GM12878 (cell line): Measurements from ENCODE around the gene OLIG2. TPM values are rescaled to one million over a fixed set of nuclear protein-coding genes. Genes with fewer than 3 reads are reported as not detected.

Source experiments
- ATAC-seq: fragments of 200-7000 bp; cut with Tn5 transposase; 3 replicates; pipeline ENCODE4 v1.9.1; 2020; ENCODE audit warnings: mild to moderate bottlenecking, moderate library complexity
- BruUV-seq: library from RNA; stranded (reverse); fragments of 400-500 nt; replicated peaks from 2 replicates; lab custom pipeline; 2021; lab: Mats Ljungman, UMichigan
- CTCF ChIA-PET: fragments of 300-600 bp; sonication (Branson Sonifier 250); formaldehyde crosslinking; extraction: SDS; loops from one replicate; lab custom pipeline; 2021; ENCODE audit warnings: inconsistent platforms; lab: Yijun Ruan, JAX
- POLR2A ChIA-PET: fragments of 350-600 bp; formaldehyde crosslinking; extraction: SDS; loops from one replicate; lab custom pipeline; 2021; ENCODE audit warnings: inconsistent platforms; lab: Charles Lee
- RAD21 ChIA-PET: fragments of 300-600 bp; sonication (Branson Sonifier 250); formaldehyde crosslinking; loops from one replicate; lab custom pipeline; 2023; ENCODE audit warnings: antibody characterized with exemption; ENCODE audit not compliant: unreplicated experiment; lab: Charles Lee
- SMC1A ChIA-PET: fragments of 300-600 bp; sonication (Branson Sonifier 250); formaldehyde crosslinking; loops from one replicate; lab custom pipeline; 2023; ENCODE audit not compliant: unreplicated experiment, uncharacterized antibody; lab: Charles Lee
- DNase-seq: peaks from one replicate; pipeline ENCODE4 v3.0.0-alpha.2; 2011; ENCODE audit warnings: low read depth, low spot score
- FAIRE-seq: peaks from 3 replicates; lab custom pipeline; 2011; peaks lifted over from hg19 to GRCh38; lab: Jason Lieb, UNC
- H2AFZ ChIP-seq: 2 replicates; pipeline ENCODE4 v1.6.0; 2011; ENCODE audit warnings: low read depth, low read length, control low read depth; ENCODE audit not compliant: control insufficient read depth
- H3K27ac ChIP-seq: 2 replicates; pipeline ENCODE4 v1.5.1; 2011; ENCODE audit warnings: control low read depth; ENCODE audit not compliant: control insufficient read depth, insufficient read depth
- H3K27me3 ChIP-seq, 2 experiments: replicated peaks in 1 of 2; 2 replicates each; pipeline versions ENCODE4 v1.6.0 to v1.6.1; 2011; ENCODE audit warnings: low read length in 1 of 2; ENCODE audit not compliant: control insufficient read depth in 2 of 2, insufficient read depth in 2 of 2
- H3K36me3 ChIP-seq, 2 experiments: 2 replicates each; pipeline ENCODE4 v1.5.1; 2011; ENCODE audit warnings: low read length in 1 of 2; ENCODE audit not compliant: control insufficient read depth in 2 of 2, insufficient read depth in 2 of 2
- H3K4me1 ChIP-seq: 2 replicates; pipeline ENCODE4 v1.6.1; 2011; ENCODE audit warnings: mild to moderate bottlenecking, low read length, moderate library complexity, mixed read lengths; ENCODE audit not compliant: control insufficient read depth, insufficient read depth
- H3K4me2 ChIP-seq: 2 replicates; pipeline ENCODE4 v1.6.0; 2011; ENCODE audit warnings: control low read depth; ENCODE audit not compliant: control insufficient read depth, insufficient read depth
- H3K4me3 ChIP-seq: fragments of 200-600 bp; sonication (generic); 2 replicates; pipeline ENCODE4 v1.5.1; 2016
- H3K79me2 ChIP-seq: 2 replicates; pipeline ENCODE4 v1.6.0; 2011; ENCODE audit warnings: low read length; ENCODE audit not compliant: control insufficient read depth, insufficient read depth
- H3K9ac ChIP-seq: 2 replicates; pipeline ENCODE4 v1.8.0; 2011; ENCODE audit warnings: low read length, control low read depth, mixed read lengths; ENCODE audit not compliant: control insufficient read depth, insufficient read depth
- H3K9me3 ChIP-seq: replicated peaks from 3 replicates; pipeline ENCODE4 v1.5.1; 2011; ENCODE audit warnings: mild to moderate bottlenecking, low read length; ENCODE audit not compliant: control insufficient read depth, insufficient read depth
- H4K20me1 ChIP-seq: 2 replicates; pipeline ENCODE4 v1.6.0; 2011; ENCODE audit not compliant: control insufficient read depth, insufficient read depth
- CHD2 ChIP-seq: IDR thresholded peaks from 2 replicates; pipeline ENCODE4 v1.6.1; 2011; ENCODE audit warnings: low read depth, low read length, improper control_type of control experiment, borderline replicate concordance
- EGR1 ChIP-seq, 2 experiments: IDR thresholded peaks; 1 replicate in 1 of 2; 2 replicates in 1 of 2; pipeline ENCODE4 v1.6.1; 2011 to 2012; ENCODE audit warnings: low read depth in 2 of 2, low read length in 2 of 2, borderline replicate concordance in 1 of 2, mild to moderate bottlenecking in 1 of 2, moderate library complexity in 1 of 2
- ETV6 ChIP-seq, 2 experiments: fragments of 450-650 bp in 1 of 2; IDR thresholded peaks in 1 of 2; conservative IDR thresholded peaks in 1 of 2; 2 replicates each; pipeline ENCODE4 v1.6.1; 2014; ENCODE audit warnings: antibody characterized with exemption in 1 of 2, borderline replicate concordance in 1 of 2, low read depth in 1 of 2, mild to moderate bottlenecking in 1 of 2, moderate library complexity in 1 of 2
- EZH2 ChIP-seq: IDR thresholded peaks from 2 replicates; pipeline ENCODE4 v1.6.1; 2012; ENCODE audit warnings: low read depth, mild to moderate bottlenecking, control low read depth, inconsistent platforms, low read length, borderline replicate concordance; ENCODE audit not compliant: control insufficient read depth
- HCFC1 ChIP-seq: fragments of 150-350 bp; IDR thresholded peaks from 2 replicates; pipeline ENCODE4 v1.6.1; 2014; ENCODE audit warnings: low read length
- MLLT1 ChIP-seq: fragments of 450-650 bp; IDR thresholded peaks from 2 replicates; pipeline ENCODE4 v1.6.1; 2016; ENCODE audit warnings: mild to moderate bottlenecking
- NR2C1 ChIP-seq: fragments of 450-650 bp; IDR thresholded peaks from 2 replicates; pipeline ENCODE4 v1.6.1; 2017; ENCODE audit warnings: antibody characterized with exemption, mild to moderate bottlenecking, moderate library complexity
- NR2C2 ChIP-seq: IDR thresholded peaks from 2 replicates; pipeline ENCODE4 v1.6.1; 2011; ENCODE audit warnings: borderline replicate concordance, low read depth; ENCODE audit not compliant: control insufficient read depth, insufficient read length
- REST ChIP-seq: IDR thresholded peaks from 2 replicates; pipeline ENCODE4 v1.6.1; 2012; ENCODE audit warnings: mild to moderate bottlenecking, low read depth, low read length
- SIX5 ChIP-seq: IDR thresholded peaks from 2 replicates; pipeline ENCODE4 v1.6.1; 2011; ENCODE audit warnings: mild to moderate bottlenecking, low read depth, low read length, moderate library complexity; ENCODE audit not compliant: severe bottlenecking
- ZBED1 ChIP-seq: IDR thresholded peaks from 2 replicates; pipeline ENCODE4 v1.6.1; 2016; ENCODE audit warnings: borderline replicate concordance
- WGBS: methylation state at CpG from one replicate; pipeline ENCODE4 v1.1.6; 2016; ENCODE audit warnings: low lambda C conversion rate; ENCODE audit not compliant: insufficient replicate concordance, insufficient coverage; ENCODE audit errors: missing lambda C conversion rate; 5-methylcytosine and 5-hydroxymethylcytosine counted together
- in situ Hi-C: fragments of 300-500 bp; cut with MboI; formaldehyde crosslinking; loops from 9 replicates; pipeline ENCODE4 v1.14.3; 2018; ENCODE audit warnings: mixed read lengths
- intact Hi-C: fragments of 100-400 bp; cut with micrococcal nuclease; formaldehyde crosslinking; loops from one replicate; pipeline ENCODE4 v1.14.2; 2022; ENCODE audit not compliant: unreplicated experiment
- polyA plus RNA-seq, 11 experiments: library from polyadenylated mRNA; depleted of rRNA in 4 of 11; unstranded in 6 of 11; stranded (reverse) in 5 of 11; fragments of >200 nt; fragmentation: Nextera tagmentation in 4 of 11; fragmentation: Illumina TruSeq in 1 of 11; extraction: Ambion mirVana in 4 of 11; extraction: Trizol in 1 of 11; gene quantifications; 1 replicate in 1 of 11; 2 replicates in 10 of 11; pipeline versions ENCODE4 v1.2.1 to v1.2.3, GENCODE V29; 2011 to 2016; ENCODE audit warnings: inconsistent platforms in 2 of 11, missing spikeins in 2 of 11, low read depth in 1 of 11
- total RNA-seq, 4 experiments: library from RNA; depleted of rRNA in 3 of 4; stranded (reverse); fragments of >200 nt in 3 of 4; fragmentation: Illumina TruSeq in 1 of 4; extraction: Trizol in 1 of 4; gene quantifications; 2 replicates each; pipeline versions ENCODE4 v1.2.1 to v1.2.3, GENCODE V29; 2013 to 2021
- TF ChIP-seq, protein P1 (sequence below): IDR thresholded peaks from 2 replicates; pipeline ENCODE4 v1.6.1; 2012; ENCODE audit warnings: low read depth, low read length, improper control_type of control experiment
- TF ChIP-seq, protein P2 (sequence below): fragments of 450-650 bp; IDR thresholded peaks from 2 replicates; pipeline ENCODE4 v1.6.1; 2014; ENCODE audit warnings: mild to moderate bottlenecking
- TF ChIP-seq, protein P3 (sequence below): IDR thresholded peaks from 2 replicates; pipeline ENCODE4 v1.6.1; 2011; ENCODE audit warnings: low read depth, mild to moderate bottlenecking, low read length, moderate library complexity, borderline replicate concordance; ENCODE audit errors: extremely low read depth

Gene OLIG2
- total and polyA plus RNA-seq, 10 of the 15 experiments (the other 5 are each of a cell fraction or from before 2014, with no cell fraction given) = not detected

DNA sequence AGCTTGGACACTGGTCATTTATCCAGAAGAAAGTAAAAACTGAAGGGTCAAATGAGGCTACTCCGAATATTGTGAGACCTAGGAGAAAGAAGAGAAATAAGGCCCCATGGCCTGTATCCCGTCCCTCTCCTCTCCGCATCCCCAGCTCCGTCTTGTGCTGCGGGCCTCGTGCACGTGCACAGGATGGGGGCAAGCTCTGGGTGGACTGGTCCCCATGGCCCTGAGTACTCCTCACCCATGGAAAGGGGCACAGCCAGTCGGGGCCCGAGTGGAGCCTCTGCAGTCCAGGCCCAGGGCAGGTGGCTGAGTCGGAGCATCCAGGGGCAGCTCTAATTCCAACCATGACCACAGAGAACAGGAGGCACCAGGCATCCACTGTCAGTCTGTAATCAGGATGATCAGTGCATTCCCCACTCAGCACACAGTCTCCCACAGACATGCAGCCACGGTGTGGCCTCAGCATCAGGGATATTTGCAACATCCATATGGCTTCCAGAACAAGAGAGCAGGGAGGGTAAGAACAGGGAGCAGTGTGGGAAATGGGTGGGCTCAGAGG is 31.7 kb downstream of the OLIG2 start:
- H3K27ac ChIP-seq = no peak overlapping the region
- no peaks in the 10 kb centered on the region for H3K4me1 ChIP-seq
- no peaks in the 10 kb centered on the region; a peak in 2 of 4 replicates for H3K27me3 ChIP-seq
- 26% methylated on average over 11 of the region's 11 CpGs for WGBS
- CTCF ChIA-PET = interaction anchor here (0.6 kb wide), 1 partner anchor 801 kb away, joined by 3 read pairs; no protein-coding TSS in a partner anchor
- in situ Hi-C loops = no loop called here
- H3K79me2 ChIP-seq = no peaks in the 10 kb centered on the region
- intact Hi-C loops = no loop called here
- SMC1A ChIA-PET = no interaction called here
- H2AFZ ChIP-seq = no peak overlapping the region
- no peaks in the 10 kb centered on the region for H4K20me1 ChIP-seq
- POLR2A ChIA-PET = no interaction called here
- no peaks in the 10 kb centered on the region for H3K36me3 ChIP-seq
- DNase-seq (no peak), ATAC-seq (no peak), FAIRE-seq (no peak)
- H3K9me3 ChIP-seq = no peaks in the 10 kb centered on the region
- BruUV-seq = no TSS peak
- H3K4me2 ChIP-seq = no peak overlapping the region
- H3K9ac ChIP-seq = no peak overlapping the region
- RAD21 ChIA-PET = no interaction called here
- H3K4me3 ChIP-seq = no peak overlapping the region
- TF ChIP-seq MLLT1 = no peak
- TF ChIP-seq REST = no peak
- no peak for TF ChIP-seq CHD2
- TF ChIP-seq EZH2 = no peak
- TF ChIP-seq NR2C2 = no peak
- TF ChIP-seq, protein P1, sequence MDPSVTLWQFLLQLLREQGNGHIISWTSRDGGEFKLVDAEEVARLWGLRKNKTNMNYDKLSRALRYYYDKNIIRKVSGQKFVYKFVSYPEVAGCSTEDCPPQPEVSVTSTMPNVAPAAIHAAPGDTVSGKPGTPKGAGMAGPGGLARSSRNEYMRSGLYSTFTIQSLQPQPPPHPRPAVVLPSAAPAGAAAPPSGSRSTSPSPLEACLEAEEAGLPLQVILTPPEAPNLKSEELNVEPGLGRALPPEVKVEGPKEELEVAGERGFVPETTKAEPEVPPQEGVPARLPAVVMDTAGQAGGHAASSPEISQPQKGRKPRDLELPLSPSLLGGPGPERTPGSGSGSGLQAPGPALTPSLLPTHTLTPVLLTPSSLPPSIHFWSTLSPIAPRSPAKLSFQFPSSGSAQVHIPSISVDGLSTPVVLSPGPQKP = no peak
- TF ChIP-seq, protein P2, sequence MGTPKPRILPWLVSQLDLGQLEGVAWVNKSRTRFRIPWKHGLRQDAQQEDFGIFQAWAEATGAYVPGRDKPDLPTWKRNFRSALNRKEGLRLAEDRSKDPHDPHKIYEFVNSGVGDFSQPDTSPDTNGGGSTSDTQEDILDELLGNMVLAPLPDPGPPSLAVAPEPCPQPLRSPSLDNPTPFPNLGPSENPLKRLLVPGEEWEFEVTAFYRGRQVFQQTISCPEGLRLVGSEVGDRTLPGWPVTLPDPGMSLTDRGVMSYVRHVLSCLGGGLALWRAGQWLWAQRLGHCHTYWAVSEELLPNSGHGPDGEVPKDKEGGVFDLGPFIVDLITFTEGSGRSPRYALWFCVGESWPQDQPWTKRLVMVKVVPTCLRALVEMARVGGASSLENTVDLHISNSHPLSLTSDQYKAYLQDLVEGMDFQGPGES = no peak
- TF ChIP-seq ZBED1 = no peak
- TF ChIP-seq, protein P3, sequence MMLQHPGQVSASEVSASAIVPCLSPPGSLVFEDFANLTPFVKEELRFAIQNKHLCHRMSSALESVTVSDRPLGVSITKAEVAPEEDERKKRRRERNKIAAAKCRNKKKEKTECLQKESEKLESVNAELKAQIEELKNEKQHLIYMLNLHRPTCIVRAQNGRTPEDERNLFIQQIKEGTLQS = no peak
- no peak for TF ChIP-seq EGR1 (IDR thresholded peaks at IDR 0.05; ENCODE audit: borderline replicate concordance in 1 of 2, low read depth in 2 of 2, low read length in 2 of 2)
- no peak for TF ChIP-seq SIX5
- no peak for TF ChIP-seq ETV6 (conservative IDR thresholded peaks at IDR 0.05 in 1 of 2, IDR thresholded peaks at IDR 0.05 in 1 of 2; ENCODE audit: borderline replicate concordance in 1 of 2, low read depth in 1 of 2)
- no peak for TF ChIP-seq HCFC1
- no peak for TF ChIP-seq NR2C1
